ENCODE measurements around the gene LARGE1. TPM values are rescaled to one million over a fixed set of nuclear protein-coding genes. Genes with fewer than 3 reads are reported as not detected.

LARGE1 gene
- total RNA-seq, result 9.2 and 16.0 TPM in 2 replicates

DNA sequence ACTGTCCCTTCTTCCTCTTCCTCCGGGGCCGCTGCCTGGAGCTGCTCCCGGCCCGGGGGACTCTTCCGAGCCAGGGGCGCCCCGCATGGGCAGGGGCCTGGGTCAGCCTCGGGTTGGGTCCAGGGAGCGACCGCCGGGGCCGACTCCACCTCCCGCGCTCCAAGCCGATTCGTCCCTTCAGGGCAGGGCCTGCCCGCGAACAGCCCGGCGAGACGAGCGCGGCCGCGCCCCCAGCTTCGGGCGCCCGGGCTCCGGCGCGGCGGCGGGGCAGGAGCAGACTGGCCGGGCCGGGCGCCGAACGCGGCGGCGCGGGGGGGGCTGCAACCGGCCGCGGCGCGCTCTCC is at the start of gene LARGE1:
Gene LARGE1, minus strand, starts transcription at position 280 of the 344 bp plus-strand sequence.

Measured in smooth muscle cell of the umbilical artery (primary cell).